GM19099 (cell line): Measurements from ENCODE around the gene GOLGA6L24.
"Not testable (repeated sequence)": the region's sequence is repeated elsewhere in the genome, so short reads cannot be mapped to it uniquely, and the experiment has no call there.

Experiments used
- POLR2A ChIP-seq: IDR thresholded peaks from 3 replicates; pipeline ENCODE4 v1.6.1; 2011; ENCODE audit warnings: low read depth; ENCODE audit not compliant: insufficient read length; ENCODE audit errors: extremely low read depth

GOLGA6L24 gene

GRCh38 chr15:28357984-28358383 lies at the start of gene GOLGA6L24:
Gene GOLGA6L24 (minus strand): TSS chr15:28358084. CDS start chr15:28358023, 61 bp downstream.
- TF ChIP-seq POLR2A, result not testable (repeated sequence)

GRCh38 chr15:28378364-28378763 lies 20.5 kb upstream of the GOLGA6L24 start, which contains the start of gene GOLGA8F:
Gene GOLGA8F (plus strand): TSS chr15:28378664. CDS start chr15:28378762, 98 bp downstream.
- TF ChIP-seq POLR2A, result not testable (repeated sequence)

GRCh38 chr15:28322129-28322588 lies 35.7 kb downstream of the GOLGA6L24 start, which contains the start of gene HERC2:
Gene HERC2 (minus strand): TSS chr15:28322179. CDS start chr15:28321433, 746 bp downstream.
- TF ChIP-seq POLR2A, result not testable (repeated sequence)
